ENCODE results near the gene CACUL1. TPM values are rescaled to one million over a fixed set of nuclear protein-coding genes. Genes with fewer than 3 reads are reported as not detected.
A peak's percentile ranks its signal among the peaks of the same experiment; 100 is the strongest.

Gene CACUL1
- total and polyA plus RNA-seq, 9 of the 15 experiments (the other 6 are each of a cell fraction or from before 2014, with no cell fraction given) = 4.5 to 17.1 (median 13.5) TPM

DNA sequence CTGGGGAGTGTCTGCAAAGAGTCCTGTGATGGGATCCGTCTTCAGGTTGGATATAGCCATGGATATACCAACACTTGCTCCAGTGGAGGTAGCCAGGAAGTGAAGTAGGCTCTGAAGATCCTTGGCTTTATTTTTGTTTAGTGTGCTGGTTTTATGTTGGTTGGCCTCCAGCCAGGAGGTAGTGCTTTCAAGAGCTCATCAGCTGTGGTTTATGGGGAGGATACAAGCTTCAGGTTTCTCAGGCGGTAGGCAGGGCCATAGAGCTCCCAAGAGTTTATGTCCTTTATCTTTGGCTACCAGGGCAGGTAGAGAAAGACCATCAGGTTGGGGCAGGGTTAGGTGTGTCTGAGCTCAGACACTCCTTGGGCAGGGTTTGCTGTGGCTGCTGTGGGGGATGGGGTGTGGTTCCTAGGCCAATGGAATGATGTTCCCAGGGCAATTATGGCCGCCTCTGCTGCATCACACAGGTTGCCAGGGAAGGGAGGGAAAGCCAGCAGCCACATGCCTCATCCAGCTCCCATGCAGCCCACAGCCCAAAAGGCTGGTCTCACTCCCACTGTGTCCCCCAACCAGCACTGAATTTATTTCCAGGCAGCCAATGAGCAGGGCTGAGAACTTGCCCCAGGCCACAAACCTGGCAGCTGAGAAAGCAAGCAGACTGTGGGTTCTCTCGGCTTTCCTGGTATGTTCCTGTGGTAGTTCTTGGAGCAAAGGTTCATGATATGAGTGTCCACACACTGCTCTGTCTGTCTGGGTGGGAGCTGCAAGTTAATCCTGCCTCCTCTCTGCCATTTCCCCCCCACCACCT is 92.3 kb downstream of the CACUL1 start:
- Histone ChIP-seq H3K9me3 (replicated peaks; ENCODE audit: control insufficient read depth, insufficient read depth, low read depth, low read length) (no peaks in the 10 kb centered on the region), H3K27ac (ENCODE audit: extremely low read depth, low read depth, low read length) (no peak overlapping the region), H2AFZ (ENCODE audit: low read depth, low read length) (no peak overlapping the region), H3K4me3 (no peak overlapping the region), H3K27me3 (ENCODE audit: control insufficient read depth in 2 of 2, insufficient read depth in 2 of 2, low read length in 2 of 2) (no peaks in the 10 kb centered on the region), H3K9me1 (ENCODE audit: control insufficient read depth, insufficient read depth, low read length) (no peaks in the 10 kb centered on the region), H3K9ac (ENCODE audit: insufficient read depth in 1 of 2, low read depth in 2 of 2, low read length in 2 of 2) (no peak overlapping the region), H4K20me1 (replicated peaks; ENCODE audit: control insufficient read depth, insufficient read depth, low read length) (no peaks in the 10 kb centered on the region), H3K36me3 (ENCODE audit: control insufficient read depth, insufficient read depth, low read length) (no peaks in the 10 kb centered on the region), H3K4me2 (ENCODE audit: insufficient read depth, low read length) (no peak overlapping the region), H3K4me1 (replicated peaks in 1 of 2; ENCODE audit: control insufficient read depth in 2 of 2, insufficient read depth in 2 of 2, low read length in 2 of 2) (no peaks in the 10 kb centered on the region; a peak in 1 of 5 replicates), H3K79me2 (ENCODE audit: control insufficient read depth, insufficient read depth, low read length) (no peaks in the 10 kb centered on the region)
- BruUV-seq (replicated peaks) = no TSS peak
- FAIRE-seq = no peak
- no peak for DNase-seq (ENCODE audit: extremely low read depth in 1 of 4, low spot score in 3 of 4)
- in situ Hi-C loops (cut with MboI) = no loop called here
- CTCF ChIA-PET (ENCODE audit: low intra/inter-chr PET ratio) = no interaction called here
- no peak for TF ChIP-seq XRCC4 (IDR thresholded peaks at IDR 0.05; ENCODE audit: extremely low read depth, insufficient read depth, insufficient read length)
- 0 out of 2 replicates have a peak, but pooled peaks have one; percentile 24 for TF ChIP-seq NFIC (IDR thresholded peaks at IDR 0.05)
- no peak for TF ChIP-seq RFX5 (IDR thresholded peaks at IDR 0.05; ENCODE audit: low read depth, low read length)
- TF ChIP-seq SLC30A9 (CRISPR knock-in tag; IDR thresholded peaks at IDR 0.05) = no peak
- TF ChIP-seq HOMEZ (CRISPR knock-in tag; IDR thresholded peaks at IDR 0.05) = no peak
- no peak for TF ChIP-seq IRF9 (tag; IDR thresholded peaks at IDR 0.05)
- ATAC-seq = no peak
- intact Hi-C loops (cut with micrococcal nuclease) = no loop called here
- 4% methylated on average over 3 of the region's 4 CpGs for WGBS (ENCODE audit: insufficient coverage, low coverage, missing lambda C conversion rate)
- POLR2A ChIA-PET = interaction anchor here (0.6 to 1.3 kb wide), 3 partner anchors 10 to 328 kb away, joined by 3 to 4 read pairs (median 3); no protein-coding TSS in a partner anchor

All from K562 (cell line).